ENCODE results near the gene ZNF766.

Gene ZNF766

DNA sequence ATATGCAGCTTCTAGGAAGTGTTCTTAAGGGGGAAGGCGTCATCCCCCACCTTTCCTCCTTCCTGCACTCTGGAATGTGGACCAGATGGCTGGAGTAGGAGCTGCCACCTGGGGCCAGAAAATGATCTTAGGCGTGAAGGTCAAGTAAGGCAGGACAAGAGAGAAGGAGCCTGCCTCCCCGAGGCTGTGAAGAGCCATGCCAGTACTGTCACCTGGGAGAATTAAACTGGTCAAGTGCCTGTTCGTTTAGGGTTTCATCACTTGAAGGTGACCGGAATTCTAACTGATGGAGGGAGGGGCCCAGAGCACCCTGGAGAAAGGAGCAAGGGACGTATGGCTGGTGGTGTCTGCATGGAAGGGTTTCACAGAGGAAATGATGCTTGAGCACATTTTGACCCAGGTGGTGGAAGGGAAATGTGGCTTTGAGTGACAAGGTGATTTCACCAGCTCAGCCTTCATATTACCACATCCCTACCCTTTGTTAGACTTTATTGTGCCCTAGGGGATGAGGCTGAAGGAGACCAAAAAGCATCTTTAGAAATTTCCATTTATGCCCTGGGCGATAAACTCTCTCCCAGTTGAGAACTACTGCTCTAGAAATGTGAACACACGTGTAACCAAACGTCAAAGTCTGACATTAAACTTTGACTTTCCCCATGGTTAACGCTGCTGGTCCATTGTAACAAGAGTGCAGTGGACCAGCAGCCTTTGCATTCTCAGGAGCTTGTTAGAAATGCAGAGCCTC, 42.0 kb upstream of the ZNF766 start:
- no peak overlapping the region for H3K4me3 ChIP-seq (replicated peaks; ENCODE audit: low read depth, low read length)
- no peak for DNase-seq (ENCODE audit: extremely low read depth, low read depth)
- TF ChIP-seq, protein P1, sequence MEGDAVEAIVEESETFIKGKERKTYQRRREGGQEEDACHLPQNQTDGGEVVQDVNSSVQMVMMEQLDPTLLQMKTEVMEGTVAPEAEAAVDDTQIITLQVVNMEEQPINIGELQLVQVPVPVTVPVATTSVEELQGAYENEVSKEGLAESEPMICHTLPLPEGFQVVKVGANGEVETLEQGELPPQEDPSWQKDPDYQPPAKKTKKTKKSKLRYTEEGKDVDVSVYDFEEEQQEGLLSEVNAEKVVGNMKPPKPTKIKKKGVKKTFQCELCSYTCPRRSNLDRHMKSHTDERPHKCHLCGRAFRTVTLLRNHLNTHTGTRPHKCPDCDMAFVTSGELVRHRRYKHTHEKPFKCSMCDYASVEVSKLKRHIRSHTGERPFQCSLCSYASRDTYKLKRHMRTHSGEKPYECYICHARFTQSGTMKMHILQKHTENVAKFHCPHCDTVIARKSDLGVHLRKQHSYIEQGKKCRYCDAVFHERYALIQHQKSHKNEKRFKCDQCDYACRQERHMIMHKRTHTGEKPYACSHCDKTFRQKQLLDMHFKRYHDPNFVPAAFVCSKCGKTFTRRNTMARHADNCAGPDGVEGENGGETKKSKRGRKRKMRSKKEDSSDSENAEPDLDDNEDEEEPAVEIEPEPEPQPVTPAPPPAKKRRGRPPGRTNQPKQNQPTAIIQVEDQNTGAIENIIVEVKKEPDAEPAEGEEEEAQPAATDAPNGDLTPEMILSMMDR (IDR thresholded peaks at IDR 0.05; ENCODE audit: low read depth, low read length, missing control alignments): no peak

DNA sequence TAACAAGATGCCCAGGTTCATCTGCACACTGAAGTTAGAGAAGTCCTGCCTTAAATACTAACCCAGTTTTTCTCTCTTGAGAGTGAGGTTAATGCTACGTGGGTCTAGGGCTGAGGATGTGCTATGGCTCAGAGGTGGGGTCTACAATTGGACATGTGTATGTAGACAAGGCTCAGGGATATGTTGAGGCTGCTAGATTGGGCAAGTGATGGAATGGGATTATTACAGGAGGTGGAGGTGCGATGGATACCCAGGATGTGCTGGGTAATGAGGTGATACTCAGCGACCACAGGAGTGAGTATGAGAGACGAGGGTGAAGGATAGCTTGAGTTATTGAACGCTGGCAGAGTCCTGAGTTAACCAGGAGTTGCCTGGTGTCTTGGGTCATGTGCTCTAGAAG, 41.4 kb upstream of the ZNF766 start:
- TF ChIP-seq, protein P1 (IDR thresholded peaks at IDR 0.05; ENCODE audit: low read depth, low read length, missing control alignments): no peak
- no peak overlapping the region for H3K4me3 ChIP-seq (replicated peaks; ENCODE audit: low read depth, low read length)
- no peak for DNase-seq (ENCODE audit: extremely low read depth, low read depth)

DNA sequence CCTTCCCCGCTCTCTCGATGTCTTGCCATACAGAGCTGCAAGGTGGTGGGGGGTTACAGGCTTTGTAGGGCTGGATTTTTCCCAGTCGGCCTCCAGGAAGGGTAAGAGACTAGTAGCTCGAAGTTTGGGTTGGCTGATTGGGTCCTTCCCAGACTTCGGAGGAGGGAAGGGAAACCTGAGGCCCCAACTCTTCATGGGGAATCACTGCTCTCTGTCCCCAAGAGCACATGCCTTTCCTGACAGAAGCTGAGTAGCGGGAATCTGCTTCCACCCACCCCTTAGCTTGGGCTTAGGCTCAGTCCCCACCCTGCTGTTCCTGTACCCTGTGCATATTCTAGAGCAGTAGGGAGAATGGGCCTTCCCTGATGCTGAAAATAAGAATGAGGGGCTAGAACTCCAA, 39.9 kb upstream of the ZNF766 start:
- TF ChIP-seq, protein P1 (IDR thresholded peaks at IDR 0.05; ENCODE audit: low read depth, low read length, missing control alignments): no peak
- no peak for DNase-seq (ENCODE audit: extremely low read depth, low read depth)
- H3K4me3 ChIP-seq (replicated peaks; ENCODE audit: low read depth, low read length): no peak overlapping the region

DNA sequence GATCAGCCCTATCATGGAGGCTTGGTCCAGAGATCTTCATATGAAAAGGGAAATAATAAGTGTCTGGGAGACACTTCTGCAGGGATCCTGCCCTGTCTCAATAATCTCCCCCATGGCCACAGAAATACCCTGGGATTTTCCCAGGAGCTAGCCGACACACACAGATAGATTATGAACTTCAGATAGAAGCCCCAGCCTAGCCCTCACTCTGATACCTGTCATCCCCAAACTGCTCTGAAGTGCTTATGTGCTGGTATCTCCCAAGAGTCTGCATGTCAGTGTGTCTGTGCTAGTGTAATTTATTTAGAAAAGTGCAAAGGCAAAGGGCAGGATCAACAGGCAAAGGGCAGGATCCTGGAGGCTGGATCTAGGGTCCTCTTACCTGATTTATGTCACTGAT, 38.7 kb upstream of the ZNF766 start:
- H3K4me3 ChIP-seq (replicated peaks; ENCODE audit: low read depth, low read length): no peak overlapping the region
- DNase-seq (ENCODE audit: extremely low read depth, low read depth): no peak
- TF ChIP-seq, protein P1 (IDR thresholded peaks at IDR 0.05; ENCODE audit: low read depth, low read length, missing control alignments): no peak

DNA sequence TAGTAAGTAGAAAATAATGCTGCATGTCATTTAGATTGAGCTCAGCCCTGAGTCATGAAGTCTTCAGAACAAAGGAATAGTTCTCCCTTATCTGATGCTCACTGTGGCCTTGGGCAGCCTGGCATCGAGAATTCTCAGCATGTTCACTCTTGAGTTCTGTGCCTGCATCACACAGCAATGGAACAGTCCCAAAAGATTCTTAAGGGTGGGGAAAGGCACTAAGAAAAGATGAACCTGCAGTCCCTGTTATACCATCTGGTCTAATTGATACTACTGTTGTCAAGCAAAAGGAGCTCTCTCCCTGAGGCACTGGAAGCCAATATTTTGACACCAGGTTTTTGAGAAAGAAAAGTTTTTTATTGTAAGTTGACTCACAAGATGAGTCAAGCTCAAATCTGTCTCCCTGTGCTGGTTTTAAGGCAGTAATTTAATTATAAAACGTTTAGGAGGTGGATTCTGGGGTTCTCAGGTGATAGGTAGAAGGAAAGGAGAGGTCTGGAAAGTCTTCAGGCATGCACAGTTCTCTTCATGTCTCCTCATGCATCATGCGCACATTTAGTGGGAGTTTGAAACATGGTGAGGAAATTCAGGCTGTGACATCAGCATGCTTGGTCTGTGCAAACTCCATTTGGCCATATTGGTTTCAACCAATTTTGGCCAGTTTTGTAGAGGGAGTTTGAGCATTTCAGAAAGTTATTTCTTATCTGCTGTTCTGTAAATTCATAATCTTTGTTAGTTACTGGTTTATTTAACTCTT, 38.1 kb upstream of the ZNF766 start:
- no peak for DNase-seq (ENCODE audit: extremely low read depth, low read depth)

DNA sequence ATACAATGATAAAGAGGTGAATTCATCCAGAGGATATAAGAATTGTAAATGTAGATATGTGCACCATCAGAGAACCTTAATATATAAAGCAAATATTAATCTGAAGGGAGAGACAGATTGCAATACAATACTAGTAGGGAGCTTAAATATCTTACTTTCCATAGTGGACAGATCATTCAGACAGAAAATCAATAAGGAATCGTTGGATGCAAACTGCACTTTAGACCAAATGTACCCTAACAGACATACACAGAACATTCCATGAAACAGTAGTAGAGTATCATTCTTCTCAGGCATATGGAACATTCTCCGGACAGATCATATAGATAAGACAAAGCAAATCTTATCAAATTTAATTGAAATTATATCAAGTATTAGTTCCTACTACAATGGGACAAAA, 35.0 kb upstream of the ZNF766 start:
- DNase-seq (ENCODE audit: extremely low read depth, low read depth): no peak
- H3K4me3 ChIP-seq (replicated peaks; ENCODE audit: low read depth, low read length): no peak overlapping the region
- TF ChIP-seq, protein P1 (IDR thresholded peaks at IDR 0.05; ENCODE audit: low read depth, low read length, missing control alignments): no peak

More for the DNA sequence above, 38.1 kb upstream of the ZNF766 start:
- TF ChIP-seq, protein P1 (IDR thresholded peaks at IDR 0.05; ENCODE audit: low read depth, low read length, missing control alignments): no peak
- H3K4me3 ChIP-seq (replicated peaks; ENCODE audit: low read depth, low read length): no peak overlapping the region

All from HFF-Myc (cell line).